OCI-LY3 (cell line): ENCODE results near the gene RPL23.

ENCODE experiments used
- CTCF ChIP-seq: fragments of 200-600, 300-600 bp; sonication (generic); IDR thresholded peaks from 2 replicates; pipeline ENCODE4 v1.5.1; 2014; ENCODE audit warnings: antibody characterized with exemption, low read length, low read depth
- EZH2phosphoT487 ChIP-seq: fragments of 200-600 bp; shearing (Covaris generic); IDR thresholded peaks from 2 replicates; pipeline ENCODE4 v1.6.1; 2018; ENCODE audit warnings: antibody characterized with exemption, mixed run types, low read depth

- TF ChIP-seq CTCF (no peak), EZH2phosphoT487 (no peak)
Observed at GRCh38 chr17:38875477-38876075, 22.1 kb upstream of the RPL23 start.
